Chondrocyte (in vitro differentiated cells): Measurements from ENCODE around the gene TXNRD2. TPM values are rescaled to one million over a fixed set of nuclear protein-coding genes. Genes with fewer than 3 reads are reported as not detected.
A peak's percentile ranks its signal among the peaks of the same experiment; 100 is the strongest.
"Not testable (repeated sequence)": the region's sequence is repeated elsewhere in the genome, so short reads cannot be mapped to it uniquely, and the experiment has no call there.

Experiments used
- DNase-seq: peaks from one replicate; pipeline ENCODE4 v3.0.0; 2021; ENCODE audit warnings: mixed read lengths, low spot score
- H3K27ac Mint-ChIP-seq: one replicate; pipeline ENCODE4 v1.8.0; 2021; ENCODE audit warnings: mild to moderate bottlenecking, moderate library complexity, mixed read lengths; ENCODE audit not compliant: unreplicated experiment
- H3K27me3 Mint-ChIP-seq: 2 replicates; pipeline ENCODE4 v1.8.0; 2021; ENCODE audit warnings: low read depth, mixed read lengths
- H3K36me3 Mint-ChIP-seq: 2 replicates; pipeline ENCODE4 v1.8.0; 2021; ENCODE audit warnings: low read depth, mixed read lengths
- H3K4me1 Mint-ChIP-seq: 2 replicates; pipeline ENCODE4 v1.8.0; 2021; ENCODE audit warnings: low read depth, mild to moderate bottlenecking, mixed read lengths
- H3K4me3 Mint-ChIP-seq: one replicate; pipeline ENCODE4 v1.8.0; 2021; ENCODE audit warnings: mild to moderate bottlenecking, moderate library complexity, mixed read lengths; ENCODE audit not compliant: unreplicated experiment
- H3K9me3 Mint-ChIP-seq: 2 replicates; pipeline ENCODE4 v1.8.0; 2021; ENCODE audit warnings: low read depth, mixed read lengths
- CTCF ChIP-seq: fragments of 200-600 bp; sonication (generic); IDR thresholded peaks from 2 replicates; pipeline ENCODE4 v1.5.0; 2021; ENCODE audit warnings: antibody characterized with exemption, mild to moderate bottlenecking, moderate library complexity
- total RNA-seq: library from RNA; stranded (reverse); gene quantifications from 3 replicates; pipeline ENCODE4 v1.2.1, GENCODE V29; 2021

The TXNRD2 gene
- total RNA-seq, 1 donor from 2014 or later = 14.1 TPM

- Mint-ChIP-seq H3K4me1 (no peaks in the 10 kb centered on the region), H3K36me3 (peaks cover 27% of the 10 kb centered on the region), H3K9me3 (no peaks in the 10 kb centered on the region), H3K27ac (no peak overlapping the region), H3K4me3 (no peak overlapping the region), H3K27me3 (no peaks in the 10 kb centered on the region)
- no peak for DNase-seq
- no peak for TF ChIP-seq CTCF
These were observed 29.2 kb downstream of the TXNRD2 start for GRCh38 chr22:19912271-19912999.

DNA sequence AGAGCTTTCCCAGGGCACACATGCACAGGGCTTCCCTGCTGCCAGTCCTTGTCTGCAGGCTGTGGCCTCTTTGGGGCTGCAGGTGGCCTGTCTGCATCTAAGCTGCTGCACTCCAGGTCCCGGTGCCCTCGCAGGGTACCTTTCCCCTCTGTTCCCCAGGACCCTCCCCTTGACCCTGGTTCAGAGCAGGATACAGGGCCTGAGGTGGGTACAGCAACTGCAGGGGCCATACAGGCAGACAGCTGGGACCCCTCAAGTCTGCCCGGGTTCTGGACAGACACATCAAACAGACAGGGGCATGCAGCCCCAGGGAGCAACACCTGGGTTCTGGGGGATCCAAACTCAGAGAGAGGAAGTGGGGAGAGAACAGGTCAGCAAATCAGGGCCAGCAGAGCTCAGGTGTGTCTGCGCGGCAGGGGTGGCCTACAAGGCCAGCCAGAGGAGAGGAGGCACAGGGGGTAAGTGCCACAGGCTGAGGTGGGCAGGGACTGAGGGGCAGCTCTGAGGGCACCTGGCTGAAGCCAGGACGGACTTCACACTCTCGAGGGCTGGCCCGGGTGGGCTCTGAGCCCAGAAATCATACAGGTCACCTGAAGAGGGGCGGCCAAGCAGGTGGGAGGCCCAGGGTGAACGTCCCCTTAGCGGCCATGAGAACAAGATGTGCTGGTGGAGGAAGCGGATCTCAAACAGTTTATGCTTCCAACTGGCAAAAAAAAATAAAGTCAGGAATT lies 29.9 kb downstream of the TXNRD2 start:
- no peaks in the 10 kb centered on the region for H3K4me1 Mint-ChIP-seq
- H3K27me3 Mint-ChIP-seq = no peaks in the 10 kb centered on the region
- DNase-seq = no peak
- H3K4me3 Mint-ChIP-seq = no peak overlapping the region
- no peaks in the 10 kb centered on the region for H3K9me3 Mint-ChIP-seq
- no peak for TF ChIP-seq CTCF
- H3K36me3 Mint-ChIP-seq = peaks cover 25% of the 10 kb centered on the region
- H3K27ac Mint-ChIP-seq = no peak overlapping the region

- H3K4me3 Mint-ChIP-seq = no peak overlapping the region
- no peak for DNase-seq
- no peaks in the 10 kb centered on the region for H3K27me3 Mint-ChIP-seq
- peaks cover 20% of the 10 kb centered on the region for H3K36me3 Mint-ChIP-seq
- TF ChIP-seq CTCF = peak; percentile 12
- H3K4me1 Mint-ChIP-seq = peaks cover 8% of the 10 kb centered on the region
- H3K9me3 Mint-ChIP-seq = no peaks in the 10 kb centered on the region
- no peak overlapping the region for H3K27ac Mint-ChIP-seq
These were observed 31.4 kb downstream of the TXNRD2 start for GRCh38 chr22:19910180-19910744.

DNA sequence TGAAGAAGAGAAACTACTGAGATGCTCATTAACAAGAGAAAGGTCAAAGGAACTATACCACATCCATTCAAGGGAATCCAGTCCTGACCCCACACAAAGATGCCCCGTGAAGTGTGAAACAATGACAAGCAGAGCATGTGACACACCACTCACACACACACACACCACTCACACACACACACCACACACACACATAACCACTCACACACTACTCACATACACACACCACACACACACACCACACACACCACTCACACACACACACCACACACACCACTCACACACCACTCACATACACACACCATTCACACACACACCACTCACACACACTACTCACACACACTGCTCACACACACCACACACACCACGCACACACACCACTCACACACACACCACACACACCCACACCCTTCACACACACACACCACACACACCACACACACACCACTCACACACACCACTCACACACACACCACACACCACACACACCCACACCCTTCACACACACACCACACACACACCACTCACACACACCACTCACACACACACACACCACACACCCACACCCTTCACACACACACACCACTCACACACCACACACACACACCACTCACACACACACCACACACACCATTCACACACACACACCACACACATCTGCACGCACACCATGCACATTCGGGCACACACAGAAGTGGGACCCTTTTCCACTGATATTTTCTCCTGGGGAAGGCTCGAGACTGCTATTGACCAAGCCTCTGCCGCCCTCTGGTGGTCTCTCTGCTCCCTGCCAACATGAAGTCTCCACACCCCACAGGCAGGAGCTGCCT lies 32.1 kb downstream of the TXNRD2 start:
- H3K27ac Mint-ChIP-seq = no peak overlapping the region

GRCh38 chr22:19907902-19908301 lies 33.7 kb downstream of the TXNRD2 start:
- H3K27me3 Mint-ChIP-seq, H3K36me3 Mint-ChIP-seq: not testable (repeated sequence)
- peaks cover 17% of the 10 kb centered on the region for H3K4me1 Mint-ChIP-seq

More for the DNA sequence above, 32.1 kb downstream of the TXNRD2 start:
- Mint-ChIP-seq H3K9me3 (no peaks in the 10 kb centered on the region), H3K4me1 (peaks cover 12% of the 10 kb centered on the region), H3K27me3 (no peaks in the 10 kb centered on the region), H3K4me3 (no peak overlapping the region), H3K36me3 (peaks cover 14% of the 10 kb centered on the region)
- no peak for DNase-seq
- TF ChIP-seq CTCF = peak; percentile 85

DNA sequence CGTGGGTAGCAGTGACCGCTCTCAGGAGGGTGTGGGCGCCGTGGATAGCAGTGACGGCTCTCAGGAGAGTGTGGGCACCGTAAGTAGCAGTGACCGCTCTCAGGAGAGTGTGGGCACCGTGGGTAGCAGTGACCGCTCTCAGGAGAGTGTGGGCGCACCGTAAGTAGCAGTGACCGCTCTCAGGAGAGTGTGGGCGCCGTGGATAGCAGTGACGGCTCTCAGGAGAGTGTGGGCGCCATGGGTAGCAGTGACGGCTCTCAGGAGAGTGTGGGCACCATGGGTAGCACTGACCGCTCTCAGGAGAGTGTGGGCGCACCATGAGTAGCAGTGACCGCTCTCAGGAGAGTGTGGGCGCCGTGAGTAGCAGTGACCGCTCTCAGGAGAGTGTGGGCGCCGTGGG lies 34.8 kb downstream of the TXNRD2 start:
- not testable (repeated sequence) for DNase-seq, H3K27me3 Mint-ChIP-seq, H3K36me3 Mint-ChIP-seq, H3K9me3 Mint-ChIP-seq, H3K4me3 Mint-ChIP-seq, H3K27ac Mint-ChIP-seq
- peaks cover 21% of the 10 kb centered on the region for H3K4me1 Mint-ChIP-seq

More at GRCh38 chr22:19907902-19908301, 33.7 kb downstream of the TXNRD2 start:
- not testable (repeated sequence) for H3K27ac Mint-ChIP-seq, H3K4me3 Mint-ChIP-seq, DNase-seq, H3K9me3 Mint-ChIP-seq
